PC-3 (cell line): ENCODE results near the gene VWA8.

Experiments
- EZH2 ChIP-seq: fragments of 300-600 bp; sonication (generic); IDR thresholded peaks from one replicate; pipeline ENCODE4 v1.6.1; 2017; ENCODE audit warnings: antibody characterized with exemption, mild to moderate bottlenecking, low read length; ENCODE audit not compliant: unreplicated experiment
- EZH2phosphoT487 ChIP-seq: fragments of 300-600 bp; sonication (generic); IDR thresholded peaks from 2 replicates; pipeline ENCODE4 v1.6.1; 2018; ENCODE audit warnings: mild to moderate bottlenecking, antibody characterized with exemption, low read length, borderline replicate concordance
- TF ChIP-seq, protein P1 (sequence below): fragments of 300-600 bp; sonication (generic); conservative IDR thresholded peaks from 2 replicates; pipeline ENCODE4 v1.5.1; 2017; ENCODE audit warnings: antibody characterized with exemption, low read depth, mild to moderate bottlenecking, low read length

DNA sequence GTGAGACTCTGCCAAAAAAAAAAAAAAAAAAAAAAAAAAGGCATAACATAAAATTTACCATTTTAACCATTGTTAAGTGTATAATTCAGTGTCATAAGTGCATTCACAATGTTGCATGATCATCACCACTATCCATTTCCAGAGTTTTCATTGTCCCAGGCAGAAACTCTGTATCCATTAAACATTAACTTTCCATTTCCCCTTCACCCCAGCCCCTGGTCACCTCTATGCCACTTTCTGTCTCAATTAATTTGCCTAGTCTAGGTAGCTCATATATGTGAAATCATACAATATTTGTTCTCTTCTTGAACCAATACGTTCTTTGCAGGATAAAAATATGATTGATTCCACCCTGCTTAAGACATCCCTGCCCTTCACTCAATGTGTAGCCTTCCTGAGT lies 31.0 kb upstream of the VWA8 start:
- TF ChIP-seq, protein P1, sequence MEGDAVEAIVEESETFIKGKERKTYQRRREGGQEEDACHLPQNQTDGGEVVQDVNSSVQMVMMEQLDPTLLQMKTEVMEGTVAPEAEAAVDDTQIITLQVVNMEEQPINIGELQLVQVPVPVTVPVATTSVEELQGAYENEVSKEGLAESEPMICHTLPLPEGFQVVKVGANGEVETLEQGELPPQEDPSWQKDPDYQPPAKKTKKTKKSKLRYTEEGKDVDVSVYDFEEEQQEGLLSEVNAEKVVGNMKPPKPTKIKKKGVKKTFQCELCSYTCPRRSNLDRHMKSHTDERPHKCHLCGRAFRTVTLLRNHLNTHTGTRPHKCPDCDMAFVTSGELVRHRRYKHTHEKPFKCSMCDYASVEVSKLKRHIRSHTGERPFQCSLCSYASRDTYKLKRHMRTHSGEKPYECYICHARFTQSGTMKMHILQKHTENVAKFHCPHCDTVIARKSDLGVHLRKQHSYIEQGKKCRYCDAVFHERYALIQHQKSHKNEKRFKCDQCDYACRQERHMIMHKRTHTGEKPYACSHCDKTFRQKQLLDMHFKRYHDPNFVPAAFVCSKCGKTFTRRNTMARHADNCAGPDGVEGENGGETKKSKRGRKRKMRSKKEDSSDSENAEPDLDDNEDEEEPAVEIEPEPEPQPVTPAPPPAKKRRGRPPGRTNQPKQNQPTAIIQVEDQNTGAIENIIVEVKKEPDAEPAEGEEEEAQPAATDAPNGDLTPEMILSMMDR = no peak
- TF ChIP-seq EZH2 = no peak
- TF ChIP-seq EZH2phosphoT487 = no peak
